Measurements from ENCODE around the gene ANAPC5.

The ANAPC5 gene

DNA sequence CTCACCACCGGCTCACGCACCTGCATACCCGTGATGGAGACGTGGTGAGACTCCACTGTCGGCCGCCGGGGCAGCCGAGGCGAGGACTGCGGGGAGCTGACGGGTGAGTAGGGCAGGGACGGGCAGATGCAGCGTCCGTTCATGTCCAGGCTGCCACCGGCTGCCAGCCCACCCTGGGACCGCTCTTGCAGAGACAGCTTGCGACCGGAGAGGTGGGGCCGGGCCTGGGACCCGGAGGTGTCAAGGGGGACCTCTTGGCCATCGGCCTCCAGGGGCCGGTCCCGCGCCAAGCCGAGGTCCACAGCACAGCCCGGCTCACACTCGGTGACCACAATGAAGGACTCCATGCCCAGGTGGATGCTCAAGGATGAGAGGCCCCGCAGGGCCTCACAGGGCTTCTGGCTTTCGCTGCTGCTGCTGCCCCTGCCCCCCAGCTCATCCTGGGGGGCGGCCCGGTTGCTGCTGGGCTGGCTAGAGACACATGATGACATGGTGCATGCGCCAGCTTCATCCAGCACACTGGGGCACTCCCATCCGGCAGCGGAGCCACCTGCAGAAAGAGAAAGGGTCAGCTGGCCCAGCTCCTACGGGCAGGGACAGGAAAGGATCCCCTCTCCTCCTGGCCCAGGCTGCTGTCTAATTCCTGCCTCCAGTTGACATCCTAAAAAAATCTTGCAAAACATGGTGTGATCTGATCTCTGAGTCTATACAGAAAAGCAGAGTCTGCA lies 78.0 kb downstream of the ANAPC5 start:
- TF ChIP-seq ZNF274 (IDR thresholded peaks at IDR 0.05; ENCODE audit: low read depth, low read length) (no peak), YY1 (IDR thresholded peaks at IDR 0.05; ENCODE audit: insufficient read depth, insufficient read length) (no peak), SUZ12 (IDR thresholded peaks at IDR 0.05; ENCODE audit: extremely low read depth, insufficient read depth, insufficient read length) (no peak)
- Histone ChIP-seq H3K4me1 (ENCODE audit: insufficient read depth, insufficient read length) (peaks cover 2% of the 10 kb centered on the region), H3K27me3 (ENCODE audit: insufficient read depth, insufficient read length) (no peaks in the 10 kb centered on the region), H3K9me3 (ENCODE audit: insufficient read depth, low read length) (no peaks in the 10 kb centered on the region), H3K36me3 (ENCODE audit: insufficient read depth, insufficient read length, low read length) (peaks cover 16% of the 10 kb centered on the region), H3K4me3 (ENCODE audit: insufficient read length, low read depth) (no peak overlapping the region), H3K9ac (ENCODE audit: insufficient read length, low read depth) (no peak overlapping the region)
- no peak for DNase-seq (ENCODE audit: low read depth, low spot score)

DNA sequence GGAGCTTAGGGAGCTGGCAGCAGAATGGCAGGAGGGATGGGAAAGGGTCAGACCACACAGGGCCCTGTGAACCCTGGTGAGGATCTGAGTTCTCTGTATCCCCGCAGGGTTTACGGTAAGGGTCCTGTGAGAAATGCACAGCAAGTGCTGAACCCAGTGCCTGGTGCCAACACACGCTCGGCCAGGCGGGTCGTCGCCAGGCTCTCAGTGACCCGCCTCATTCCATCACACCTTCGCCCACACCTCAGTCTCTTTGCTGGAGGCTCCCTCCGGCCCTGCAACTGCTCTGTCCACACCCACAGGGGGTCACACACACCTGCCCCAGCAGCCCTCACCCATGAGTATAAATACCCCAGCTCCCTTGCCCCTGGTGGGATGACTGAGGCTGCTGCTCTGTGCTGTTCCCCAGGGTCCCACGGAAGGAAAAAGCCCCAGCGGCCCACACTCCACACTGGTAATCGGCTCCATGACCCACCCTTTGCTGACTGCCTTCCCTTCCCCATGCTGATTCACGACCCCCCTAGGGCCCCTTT lies 78.8 kb downstream of the ANAPC5 start:
- peaks cover 2% of the 10 kb centered on the region for H3K4me1 ChIP-seq (ENCODE audit: insufficient read depth, insufficient read length)
- H3K9ac ChIP-seq (ENCODE audit: insufficient read length, low read depth): no peak overlapping the region
- DNase-seq (ENCODE audit: low read depth, low spot score): no peak
- no peak for TF ChIP-seq SUZ12 (IDR thresholded peaks at IDR 0.05; ENCODE audit: extremely low read depth, insufficient read depth, insufficient read length)
- no peak for TF ChIP-seq YY1 (IDR thresholded peaks at IDR 0.05; ENCODE audit: insufficient read depth, insufficient read length)
- TF ChIP-seq ZNF274 (IDR thresholded peaks at IDR 0.05; ENCODE audit: low read depth, low read length): no peak
- H3K27me3 ChIP-seq (ENCODE audit: insufficient read depth, insufficient read length): no peaks in the 10 kb centered on the region
- peaks cover 23% of the 10 kb centered on the region for H3K36me3 ChIP-seq (ENCODE audit: insufficient read depth, insufficient read length, low read length)
- H3K4me3 ChIP-seq (ENCODE audit: insufficient read length, low read depth): no peak overlapping the region
- H3K9me3 ChIP-seq (ENCODE audit: insufficient read depth, low read length): no peaks in the 10 kb centered on the region

DNA sequence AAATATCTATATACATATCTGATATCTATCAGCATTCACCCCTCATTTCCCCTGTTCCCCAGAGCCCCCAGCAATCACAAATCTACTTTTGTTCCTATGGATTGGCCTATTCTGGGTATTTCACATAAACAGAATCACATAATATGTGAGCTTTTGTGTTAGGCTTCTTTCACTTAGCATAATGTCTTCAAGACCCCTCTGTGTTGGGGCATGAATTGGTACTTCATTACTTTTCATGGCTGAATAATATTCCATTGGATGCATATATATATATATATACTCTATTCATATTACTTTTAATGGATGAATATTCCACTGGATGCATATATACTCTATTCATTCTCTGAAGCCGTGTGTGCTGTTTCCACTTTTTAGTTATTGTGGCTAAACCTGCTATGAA lies 84.4 kb downstream of the ANAPC5 start:
- DNase-seq (ENCODE audit: low read depth, low spot score): no peak
- Histone ChIP-seq H3K9me3 (ENCODE audit: insufficient read depth, low read length) (no peaks in the 10 kb centered on the region), H3K4me1 (ENCODE audit: insufficient read depth, insufficient read length) (no peaks in the 10 kb centered on the region), H3K4me3 (ENCODE audit: insufficient read length, low read depth) (no peak overlapping the region), H3K9ac (ENCODE audit: insufficient read length, low read depth) (no peak overlapping the region), H3K36me3 (ENCODE audit: insufficient read depth, insufficient read length, low read length) (peaks cover 38% of the 10 kb centered on the region), H3K27me3 (ENCODE audit: insufficient read depth, insufficient read length) (no peaks in the 10 kb centered on the region)
- no peak for TF ChIP-seq YY1 (IDR thresholded peaks at IDR 0.05; ENCODE audit: insufficient read depth, insufficient read length)
- no peak for TF ChIP-seq SUZ12 (IDR thresholded peaks at IDR 0.05; ENCODE audit: extremely low read depth, insufficient read depth, insufficient read length)
- TF ChIP-seq ZNF274 (IDR thresholded peaks at IDR 0.05; ENCODE audit: low read depth, low read length): no peak

DNA sequence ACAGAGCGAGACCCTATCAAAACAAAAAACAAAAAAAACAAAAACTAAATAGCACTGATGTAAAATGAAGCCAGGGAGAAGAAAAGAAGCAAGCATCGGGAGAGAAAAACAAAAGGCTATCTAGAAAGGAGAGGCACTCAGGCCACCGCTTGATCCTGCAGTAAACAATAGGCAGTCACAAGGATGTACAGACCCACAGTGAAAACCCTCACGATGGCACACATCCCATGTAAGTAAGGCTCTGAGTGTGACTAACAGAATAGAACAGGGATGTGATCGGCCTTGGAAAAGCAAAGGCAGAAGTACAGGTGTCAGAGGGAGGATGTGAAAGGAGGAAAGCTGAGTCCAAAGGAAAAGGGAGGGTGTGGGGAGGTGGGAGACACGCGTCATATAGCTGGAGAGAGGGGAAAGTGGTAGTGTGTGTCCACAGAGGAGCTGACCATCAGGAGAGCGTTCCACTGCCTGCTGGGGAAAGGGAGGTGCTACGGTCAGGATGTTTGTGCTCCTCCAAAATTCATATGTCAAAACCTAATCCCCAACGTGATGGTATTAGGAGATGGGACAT lies 87.2 kb downstream of the ANAPC5 start:
- Histone ChIP-seq H3K36me3 (ENCODE audit: insufficient read depth, insufficient read length, low read length) (peaks cover 44% of the 10 kb centered on the region), H3K9ac (ENCODE audit: insufficient read length, low read depth) (no peak overlapping the region), H3K27me3 (ENCODE audit: insufficient read depth, insufficient read length) (no peaks in the 10 kb centered on the region), H3K4me1 (ENCODE audit: insufficient read depth, insufficient read length) (no peaks in the 10 kb centered on the region), H3K4me3 (ENCODE audit: insufficient read length, low read depth) (no peak overlapping the region), H3K9me3 (ENCODE audit: insufficient read depth, low read length) (no peaks in the 10 kb centered on the region)
- TF ChIP-seq YY1 (IDR thresholded peaks at IDR 0.05; ENCODE audit: insufficient read depth, insufficient read length) (no peak), SUZ12 (IDR thresholded peaks at IDR 0.05; ENCODE audit: extremely low read depth, insufficient read depth, insufficient read length) (no peak), ZNF274 (IDR thresholded peaks at IDR 0.05; ENCODE audit: low read depth, low read length) (no peak)
- DNase-seq (ENCODE audit: low read depth, low spot score): no peak

DNA sequence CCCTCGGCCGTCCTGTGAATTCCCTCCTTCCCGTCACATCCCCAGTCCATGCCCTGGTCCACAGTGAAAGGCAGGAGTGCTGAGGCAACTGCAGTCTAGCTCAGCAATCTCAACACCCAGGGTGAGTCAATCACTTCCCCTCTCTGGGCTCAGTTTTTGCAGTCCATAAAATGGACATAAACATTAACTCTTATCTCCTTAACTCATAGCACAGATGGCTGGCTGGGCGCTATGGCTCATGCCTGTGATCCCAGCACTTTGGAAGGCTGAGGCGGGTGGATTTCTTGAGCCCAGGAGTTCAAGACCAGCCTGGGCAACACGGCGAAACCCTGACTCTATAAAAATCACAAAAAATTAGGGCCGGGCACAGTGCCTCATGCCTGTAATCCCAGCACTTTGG lies 88.1 kb downstream of the ANAPC5 start:
- H3K27me3 ChIP-seq (ENCODE audit: insufficient read depth, insufficient read length): no peaks in the 10 kb centered on the region
- no peak overlapping the region for H3K9ac ChIP-seq (ENCODE audit: insufficient read length, low read depth)
- H3K9me3 ChIP-seq (ENCODE audit: insufficient read depth, low read length): no peaks in the 10 kb centered on the region
- H3K4me1 ChIP-seq (ENCODE audit: insufficient read depth, insufficient read length): no peaks in the 10 kb centered on the region
- TF ChIP-seq SUZ12 (IDR thresholded peaks at IDR 0.05; ENCODE audit: extremely low read depth, insufficient read depth, insufficient read length) (no peak), YY1 (IDR thresholded peaks at IDR 0.05; ENCODE audit: insufficient read depth, insufficient read length) (no peak), ZNF274 (IDR thresholded peaks at IDR 0.05; ENCODE audit: low read depth, low read length) (no peak)
- no peak for DNase-seq (ENCODE audit: low read depth, low spot score)
- H3K4me3 ChIP-seq (ENCODE audit: insufficient read length, low read depth): no peak overlapping the region
- H3K36me3 ChIP-seq (ENCODE audit: insufficient read depth, insufficient read length, low read length): peaks cover 47% of the 10 kb centered on the region

DNA sequence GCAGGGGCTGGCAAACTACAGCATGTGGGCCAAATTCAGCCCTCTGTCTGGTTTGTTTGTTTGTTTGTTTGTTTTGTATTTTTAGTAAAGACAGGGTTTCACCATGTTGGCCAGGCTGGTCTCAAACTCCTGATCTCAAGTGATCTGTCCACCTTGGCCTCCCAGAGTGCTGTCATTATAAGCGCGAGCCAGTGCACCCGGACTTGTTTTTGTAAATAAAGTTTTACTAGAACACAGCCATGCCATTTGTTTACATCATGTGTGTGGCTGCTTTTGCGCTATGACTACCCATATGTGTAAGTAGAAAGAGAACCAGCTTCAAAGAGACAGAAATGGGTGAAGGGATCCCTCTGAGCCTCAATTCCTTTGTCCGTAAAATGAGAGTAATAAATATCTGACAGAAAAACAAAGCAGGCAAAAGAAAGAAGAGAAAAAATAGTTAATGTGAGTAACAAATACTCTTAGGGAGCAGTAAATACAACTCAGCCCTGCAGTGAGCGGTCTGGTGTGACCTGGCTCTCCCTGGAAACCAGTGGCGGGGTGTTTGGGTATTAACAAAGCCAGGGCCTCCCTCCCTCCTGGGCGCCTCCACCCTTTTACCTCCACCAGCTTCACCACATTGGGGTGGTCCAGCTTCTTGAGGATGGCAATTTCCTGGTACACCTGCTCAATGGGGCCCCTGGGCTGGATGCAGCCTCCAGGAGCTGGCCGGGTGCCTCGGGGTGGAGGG lies 88.8 kb downstream of the ANAPC5 start:
- Histone ChIP-seq H3K9me3 (ENCODE audit: insufficient read depth, low read length) (no peaks in the 10 kb centered on the region), H3K27me3 (ENCODE audit: insufficient read depth, insufficient read length) (no peaks in the 10 kb centered on the region), H3K9ac (ENCODE audit: insufficient read length, low read depth) (no peak overlapping the region), H3K36me3 (ENCODE audit: insufficient read depth, insufficient read length, low read length) (peaks cover 39% of the 10 kb centered on the region), H3K4me1 (ENCODE audit: insufficient read depth, insufficient read length) (no peaks in the 10 kb centered on the region), H3K4me3 (ENCODE audit: insufficient read length, low read depth) (no peak overlapping the region)
- DNase-seq (ENCODE audit: low read depth, low spot score): no peak
- TF ChIP-seq ZNF274 (IDR thresholded peaks at IDR 0.05; ENCODE audit: low read depth, low read length): no peak
- no peak for TF ChIP-seq YY1 (IDR thresholded peaks at IDR 0.05; ENCODE audit: insufficient read depth, insufficient read length)
- TF ChIP-seq SUZ12 (IDR thresholded peaks at IDR 0.05; ENCODE audit: extremely low read depth, insufficient read depth, insufficient read length): no peak

DNA sequence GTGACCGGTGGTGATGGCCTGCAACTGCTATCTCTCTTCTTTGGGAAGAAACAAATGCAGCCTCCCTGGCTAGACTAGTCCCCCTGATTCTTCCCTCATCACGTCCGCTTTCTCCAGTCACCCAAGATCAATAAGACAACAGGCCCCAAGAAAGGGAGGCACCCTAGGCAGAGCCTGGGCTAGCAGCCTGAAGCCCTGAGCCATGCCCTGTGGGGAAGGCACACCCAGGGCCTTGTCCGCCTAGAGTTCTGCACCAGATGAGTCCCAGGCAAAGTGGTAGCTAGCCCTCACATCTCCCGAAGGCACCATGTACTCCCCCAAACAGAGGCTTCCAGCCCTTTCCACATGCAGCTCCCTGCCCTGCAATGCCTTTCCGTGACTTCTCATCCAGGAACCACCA lies 90.8 kb downstream of the ANAPC5 start:
- H3K9ac ChIP-seq (ENCODE audit: insufficient read length, low read depth): no peak overlapping the region
- H3K36me3 ChIP-seq (ENCODE audit: insufficient read depth, insufficient read length, low read length): peaks cover 33% of the 10 kb centered on the region
- H3K27me3 ChIP-seq (ENCODE audit: insufficient read depth, insufficient read length): no peaks in the 10 kb centered on the region
- no peak overlapping the region for H3K4me3 ChIP-seq (ENCODE audit: insufficient read length, low read depth)
- no peaks in the 10 kb centered on the region for H3K4me1 ChIP-seq (ENCODE audit: insufficient read depth, insufficient read length)
- DNase-seq (ENCODE audit: low read depth, low spot score): no peak
- no peak for TF ChIP-seq ZNF274 (IDR thresholded peaks at IDR 0.05; ENCODE audit: low read depth, low read length)
- no peak for TF ChIP-seq YY1 (IDR thresholded peaks at IDR 0.05; ENCODE audit: insufficient read depth, insufficient read length)
- TF ChIP-seq SUZ12 (IDR thresholded peaks at IDR 0.05; ENCODE audit: extremely low read depth, insufficient read depth, insufficient read length): no peak
- H3K9me3 ChIP-seq (ENCODE audit: insufficient read depth, low read length): no peaks in the 10 kb centered on the region

All from NT2/D1 (cell line).